GM23248 (cell line): ENCODE results near the gene NDUFA13. TPM values are rescaled to one million over a fixed set of nuclear protein-coding genes. Genes with fewer than 3 reads are reported as not detected.

Experiments used
- DNase-seq: peaks from one replicate; pipeline ENCODE4 v3.0.0-alpha.2; 2015
- H2AFZ ChIP-seq: fragments of 200-600 bp; sonication (generic); 2 replicates; pipeline ENCODE4 v1.6.1; 2016; ENCODE audit warnings: antibody characterized with exemption
- H3F3A ChIP-seq: fragments of 200-600 bp; sonication (generic); 2 replicates; pipeline ENCODE4 v1.6.1; 2016; ENCODE audit warnings: mild to moderate bottlenecking, antibody characterized with exemption, mixed run types; ENCODE audit not compliant: insufficient read depth
- H3K27ac ChIP-seq: fragments of 200-600 bp; sonication (generic); 2 replicates; pipeline ENCODE4 v1.5.1; 2016; ENCODE audit warnings: mild to moderate bottlenecking
- H3K27me3 ChIP-seq: fragments of 200-600 bp; sonication (generic); replicated peaks from 2 replicates; pipeline ENCODE4 v1.6.1; 2016; ENCODE audit warnings: mild to moderate bottlenecking; ENCODE audit not compliant: insufficient read depth
- H3K36me3 ChIP-seq: fragments of 200-600 bp; sonication (generic); 2 replicates; pipeline ENCODE4 v1.6.1; 2016; ENCODE audit warnings: low read depth, mild to moderate bottlenecking
- H3K4me1 ChIP-seq: fragments of 200-600 bp; sonication (generic); 2 replicates; pipeline ENCODE4 v1.6.1; 2016; ENCODE audit warnings: mild to moderate bottlenecking; ENCODE audit not compliant: insufficient read depth
- H3K4me2 ChIP-seq: fragments of 200-600 bp; sonication (generic); one replicate; pipeline ENCODE4 v1.6.1; 2016; ENCODE audit warnings: mild to moderate bottlenecking; ENCODE audit not compliant: unreplicated experiment
- H3K4me3 ChIP-seq: fragments of 200-600 bp; sonication (generic); 2 replicates; pipeline ENCODE4 v1.5.1; 2016; ENCODE audit warnings: mild to moderate bottlenecking
- H3K79me2 ChIP-seq: fragments of 200-600 bp; sonication (generic); 2 replicates; pipeline ENCODE4 v1.6.1; 2016; ENCODE audit warnings: mild to moderate bottlenecking; ENCODE audit not compliant: insufficient read depth
- H3K9ac ChIP-seq: fragments of 200-600 bp; sonication (generic); 2 replicates; pipeline ENCODE4 v1.6.1; 2016; ENCODE audit warnings: mild to moderate bottlenecking
- H3K9me2 ChIP-seq: fragments of 200-600 bp; sonication (generic); 2 replicates; pipeline ENCODE4 v1.6.1; 2016; ENCODE audit warnings: mixed run types, mild to moderate bottlenecking, moderate library complexity; ENCODE audit not compliant: insufficient read depth
- H3K9me3 ChIP-seq: fragments of 200-600 bp; sonication (generic); one replicate; pipeline ENCODE4 v1.6.1; 2017; ENCODE audit warnings: low read depth
- H4K20me1 ChIP-seq: fragments of 200-600 bp; sonication (generic); 2 replicates; pipeline ENCODE4 v1.6.0; 2016; ENCODE audit not compliant: insufficient read depth
- EZH2 ChIP-seq: fragments of 200-600 bp; sonication (generic); IDR thresholded peaks from 2 replicates; pipeline ENCODE4 v1.6.1; 2018; ENCODE audit warnings: antibody characterized with exemption, mild to moderate bottlenecking; ENCODE audit not compliant: insufficient read depth, poor library complexity, severe bottlenecking
- EZH2phosphoT487 ChIP-seq: fragments of 200-600 bp; sonication (generic); IDR thresholded peaks from 2 replicates; pipeline ENCODE4 v1.6.1; 2018; ENCODE audit warnings: antibody characterized with exemption, moderate library complexity, mild to moderate bottlenecking, low read depth; ENCODE audit not compliant: insufficient read depth
- WGBS, 2 experiments: methylation state at CpG; one replicate each; pipeline ENCODE4 v1.1.6; 2015 to 2017; ENCODE audit warnings: low lambda C conversion rate in 2 of 2, low coverage in 1 of 2; ENCODE audit errors: missing lambda C conversion rate in 2 of 2; 5-methylcytosine and 5-hydroxymethylcytosine counted together
- in situ Hi-C: fragments of 300-500 bp; cut with MboI; formaldehyde crosslinking; loops from 2 replicates; pipeline ENCODE4 v1.15.0; 2020
- polyA plus RNA-seq: library from polyadenylated mRNA; unstranded; fragments of >200 nt; fragmentation: Nextera tagmentation; extraction: Ambion mirVana; gene quantifications from 2 replicates; pipeline ENCODE4 v1.2.1, GENCODE V29; 2016
- total RNA-seq: library from RNA; depleted of rRNA; stranded (reverse); fragments of >200 nt; shearing (Covaris generic); gene quantifications from 2 replicates; pipeline ENCODE4 v1.2.3, GENCODE V29; 2014

The NDUFA13 gene
- total and polyA plus RNA-seq, 2 experiments from 2014 or later, result 92.4 to 466 TPM

GRCh38 chr19:19550485-19550929 is 34.5 kb downstream of the NDUFA13 start:
- H3K4me2 ChIP-seq, result no peak overlapping the region
- no peaks in the 10 kb centered on the region for H3K27me3 ChIP-seq
- no peaks in the 10 kb centered on the region for H3K79me2 ChIP-seq
- WGBS, 2 experiments, result 8 to 26% methylated on average over 6 to 8 of the region's 8 CpGs
- no peak overlapping the region for H3K4me3 ChIP-seq
- in situ Hi-C loops, result no loop called here
- no peaks in the 10 kb centered on the region for H3K9me2 ChIP-seq
- no peaks in the 10 kb centered on the region for H4K20me1 ChIP-seq
- peak; percentile 52 for DNase-seq
- no peak for TF ChIP-seq EZH2phosphoT487
- no peak for TF ChIP-seq EZH2
- no peaks in the 10 kb centered on the region for H3K9me3 ChIP-seq
- no peak overlapping the region for H3K27ac ChIP-seq
- H3K36me3 ChIP-seq, result no peaks in the 10 kb centered on the region
- no peaks in the 10 kb centered on the region for H3F3A ChIP-seq
- no peaks in the 10 kb centered on the region for H3K4me1 ChIP-seq
- H2AFZ ChIP-seq, result no peak overlapping the region
- H3K9ac ChIP-seq, result no peak overlapping the region

DNA sequence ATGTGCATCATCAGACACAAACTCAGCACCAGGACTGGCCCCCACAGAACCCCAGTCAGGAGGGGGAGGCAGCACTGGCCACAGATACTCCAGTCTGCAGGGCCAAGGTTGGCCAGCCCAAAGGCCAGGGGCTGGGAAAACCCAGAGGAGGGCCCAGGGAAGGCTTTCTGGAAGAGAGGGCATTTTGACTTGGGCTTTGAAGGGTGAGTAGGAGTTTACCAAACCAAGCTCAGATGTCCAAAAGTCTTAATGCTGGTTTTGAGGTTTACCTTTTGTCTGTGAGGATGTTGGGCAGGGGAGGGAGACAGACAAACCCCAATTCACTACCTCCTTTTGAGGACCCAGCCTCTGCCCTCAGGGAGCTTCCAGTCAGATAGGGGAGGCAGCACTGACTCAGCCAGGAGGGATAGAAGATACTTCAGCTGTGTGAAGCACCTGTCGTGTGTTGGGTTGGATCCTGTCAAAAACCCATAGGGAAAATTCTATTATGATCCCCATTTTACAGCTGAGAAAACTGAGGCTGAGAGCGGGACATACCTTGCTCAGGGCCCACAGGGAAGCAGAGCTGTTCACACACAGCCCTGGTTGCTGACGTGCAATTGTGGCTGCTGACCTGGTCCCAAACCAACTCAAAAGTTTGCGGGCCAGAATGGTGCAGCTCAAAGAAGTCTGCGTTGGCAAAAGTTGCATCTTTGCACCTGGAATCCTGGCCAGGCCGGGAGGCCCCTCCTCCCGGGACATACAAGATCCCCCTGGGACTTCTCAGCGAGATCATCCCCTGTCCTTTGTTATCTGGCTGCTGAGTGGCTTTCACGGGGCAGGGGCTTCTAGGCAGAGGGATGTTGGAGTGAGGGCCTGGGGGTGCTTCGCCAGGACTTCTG is 35.2 kb downstream of the NDUFA13 start:
- no peak overlapping the region for H3K4me2 ChIP-seq
- no peaks in the 10 kb centered on the region for H3K27me3 ChIP-seq
- H3K79me2 ChIP-seq, result no peaks in the 10 kb centered on the region
- H3K4me3 ChIP-seq, result no peak overlapping the region
- H3K9ac ChIP-seq, result no peak overlapping the region
- H4K20me1 ChIP-seq, result no peaks in the 10 kb centered on the region
- no peaks in the 10 kb centered on the region for H3K4me1 ChIP-seq
- no peak for DNase-seq
- H3F3A ChIP-seq, result no peaks in the 10 kb centered on the region
- TF ChIP-seq EZH2, result no peak
- TF ChIP-seq EZH2phosphoT487, result no peak
- WGBS, 2 experiments, result 77 to 78% methylated on average over 10 of the region's 10 CpGs
- no peaks in the 10 kb centered on the region for H3K9me2 ChIP-seq
- no peaks in the 10 kb centered on the region for H3K36me3 ChIP-seq
- no peak overlapping the region for H3K27ac ChIP-seq
- in situ Hi-C loops, result no loop called here
- no peak overlapping the region for H2AFZ ChIP-seq
- H3K9me3 ChIP-seq, result no peaks in the 10 kb centered on the region

GRCh38 chr19:19551853-19552192 is 35.8 kb downstream of the NDUFA13 start:
- DNase-seq, result no peak
- H3K9me3 ChIP-seq, result no peaks in the 10 kb centered on the region
- H3K4me2 ChIP-seq, result no peak overlapping the region
- H3K4me3 ChIP-seq, result no peak overlapping the region
- no peaks in the 10 kb centered on the region for H4K20me1 ChIP-seq
- H3K27ac ChIP-seq, result no peak overlapping the region
- H3K9me2 ChIP-seq, result no peaks in the 10 kb centered on the region
- H3K79me2 ChIP-seq, result no peaks in the 10 kb centered on the region
- 84 to 86% methylated on average over 14 of the region's 14 CpGs for WGBS, 2 experiments
- H3K36me3 ChIP-seq, result no peaks in the 10 kb centered on the region
- H3K27me3 ChIP-seq, result no peaks in the 10 kb centered on the region
- H3F3A ChIP-seq, result no peaks in the 10 kb centered on the region
- no peak for TF ChIP-seq EZH2phosphoT487
- TF ChIP-seq EZH2, result no peak
- H2AFZ ChIP-seq, result no peak overlapping the region
- no peak overlapping the region for H3K9ac ChIP-seq
- H3K4me1 ChIP-seq, result no peaks in the 10 kb centered on the region
- in situ Hi-C loops, result no loop called here

DNA sequence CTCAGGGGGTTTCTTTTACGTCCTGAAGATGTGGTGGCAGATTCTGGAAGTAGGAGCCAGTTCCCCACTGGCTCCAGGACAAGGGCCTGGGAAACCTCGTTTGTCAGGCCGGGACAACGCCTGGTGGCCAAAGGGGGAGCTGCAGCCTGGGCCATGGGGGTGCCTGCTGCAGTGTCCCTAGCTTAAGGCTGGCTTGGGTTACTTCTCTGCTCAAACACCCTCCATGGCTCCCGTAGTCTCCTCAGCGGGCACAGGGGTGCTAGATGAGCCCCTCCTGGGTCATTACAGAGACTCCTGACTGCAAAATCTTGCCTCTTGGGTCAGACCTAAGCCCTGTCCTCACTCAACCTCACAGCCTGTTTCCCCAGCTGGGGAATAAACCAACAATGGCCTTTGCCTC is 36.8 kb downstream of the NDUFA13 start:
- Histone ChIP-seq H3K9me2 (no peaks in the 10 kb centered on the region), H4K20me1 (no peaks in the 10 kb centered on the region), H3K4me2 (no peak overlapping the region), H3F3A (no peaks in the 10 kb centered on the region), H2AFZ (no peak overlapping the region), H3K27me3 (no peaks in the 10 kb centered on the region), H3K36me3 (no peaks in the 10 kb centered on the region), H3K4me3 (no peak overlapping the region), H3K27ac (no peak overlapping the region), H3K4me1 (no peaks in the 10 kb centered on the region), H3K9me3 (no peaks in the 10 kb centered on the region), H3K79me2 (no peaks in the 10 kb centered on the region), H3K9ac (no peak overlapping the region)
- peak; percentile 55 for DNase-seq
- in situ Hi-C loops, result no loop called here
- 64 to 87% methylated on average over 6 of the region's 6 CpGs for WGBS, 2 experiments
- TF ChIP-seq EZH2 (no peak), EZH2phosphoT487 (no peak)
